ENCODE measurements around the gene SLC1A4.

- no peak for TF ChIP-seq CTCF (IDR thresholded peaks at IDR 0.05)
- TF ChIP-seq POLR2AphosphoS5 (IDR thresholded peaks at IDR 0.05): no peak
- no peak for TF ChIP-seq EP300 (IDR thresholded peaks at IDR 0.05)
Observed at GRCh38 chr2:64946769-64947247, 42.4 kb upstream of the SLC1A4 start.
